HepG2 (cell line): ENCODE measurements around the gene OVCH1. TPM values are rescaled to one million over a fixed set of nuclear protein-coding genes. Genes with fewer than 3 reads are reported as not detected.

Source experiments
- ATAD3A ChIP-seq: sonication (generic); formaldehyde crosslinking; IDR thresholded peaks from 2 replicates; pipeline ENCODE4 v1.4.0; 2020; ENCODE audit warnings: missing genetic modification reagents
- ATF3 ChIP-seq: sonication (generic); formaldehyde crosslinking; IDR thresholded peaks from 2 replicates; pipeline ENCODE4 v1.4.0; 2020; ENCODE audit warnings: missing genetic modification reagents
- CEBPB ChIP-seq: IDR thresholded peaks from 2 replicates; pipeline ENCODE4 v1.6.1; 2011; ENCODE audit warnings: low read depth, low read length, improper control_type of control experiment, borderline replicate concordance
- CSRNP2 ChIP-seq: sonication (generic); formaldehyde crosslinking; conservative IDR thresholded peaks from 2 replicates; pipeline ENCODE4 v1.8.0; 2022; ENCODE audit warnings: low read depth, missing genetic modification reagents
- FLYWCH1 ChIP-seq: sonication (generic); formaldehyde crosslinking; IDR thresholded peaks from 2 replicates; pipeline ENCODE4 v1.8.1; 2023; ENCODE audit warnings: mild to moderate bottlenecking, missing genetic modification reagents
- FOXA1 ChIP-seq, 2 experiments: fragments of 450-650 bp in 1 of 2; sonication (generic) in 1 of 2; formaldehyde crosslinking in 1 of 2; IDR thresholded peaks; 2 replicates each; pipeline versions ENCODE4 v1.4.0 to v1.6.1; 2016 to 2020; ENCODE audit warnings: missing genetic modification reagents in 1 of 2
- FOXJ3 ChIP-seq: sonication (generic); formaldehyde crosslinking; IDR thresholded peaks from 2 replicates; pipeline ENCODE4 v1.4.0; 2020; ENCODE audit warnings: missing genetic modification reagents, mild to moderate bottlenecking, borderline replicate concordance
- HDAC2 ChIP-seq: sonication (generic); formaldehyde crosslinking; IDR thresholded peaks from 2 replicates; pipeline ENCODE4 v1.4.0; 2020; ENCODE audit warnings: missing genetic modification reagents
- HMGXB4 ChIP-seq, 2 experiments: sonication (generic) in 1 of 2; formaldehyde crosslinking in 1 of 2; IDR thresholded peaks; 2 replicates each; pipeline versions ENCODE4 v1.4.0 to v1.6.1; 2018 to 2020; ENCODE audit warnings: missing genetic modification reagents in 2 of 2, borderline replicate concordance in 1 of 2, low read depth in 1 of 2, mild to moderate bottlenecking in 1 of 2, missing biosample characterization in 1 of 2
- HOXA3 ChIP-seq: sonication (generic); formaldehyde crosslinking; IDR thresholded peaks from 2 replicates; pipeline ENCODE4 v1.5.0; 2020; ENCODE audit warnings: missing genetic modification reagents
- KLF16 ChIP-seq, 2 experiments: sonication (generic) in 1 of 2; formaldehyde crosslinking in 1 of 2; IDR thresholded peaks; 2 replicates each; pipeline versions ENCODE4 v1.6.1 to v1.8.0; 2016 to 2023; ENCODE audit warnings: missing genetic modification reagents in 2 of 2, missing compliant biosample characterization in 1 of 2
- MTF2 ChIP-seq: sonication (generic); formaldehyde crosslinking; IDR thresholded peaks from 2 replicates; pipeline ENCODE4 v1.5.0; 2020; ENCODE audit warnings: missing genetic modification reagents, borderline replicate concordance
- PITX1 ChIP-seq: sonication (generic); formaldehyde crosslinking; IDR thresholded peaks from 2 replicates; pipeline ENCODE4 v1.5.1; 2020; ENCODE audit warnings: mild to moderate bottlenecking, missing genetic modification reagents
- SMAD1 ChIP-seq: sonication (generic); formaldehyde crosslinking; IDR thresholded peaks from 2 replicates; pipeline ENCODE4 v1.4.0; 2020; ENCODE audit warnings: missing genetic modification reagents, low read depth, mild to moderate bottlenecking, borderline replicate concordance
- STAT5B ChIP-seq: sonication (generic); formaldehyde crosslinking; IDR thresholded peaks from 2 replicates; pipeline ENCODE4 v1.4.0; 2020; ENCODE audit warnings: missing genetic modification reagents
- TCF7 ChIP-seq: sonication (generic); IDR thresholded peaks from 2 replicates; pipeline ENCODE4 v1.6.1; 2016; ENCODE audit warnings: antibody characterized with exemption, low read depth
- THYN1 ChIP-seq: sonication (generic); formaldehyde crosslinking; IDR thresholded peaks from 2 replicates; pipeline ENCODE4 v1.8.1; 2023; ENCODE audit warnings: low read depth, mild to moderate bottlenecking, moderate library complexity, missing genetic modification reagents, borderline replicate concordance
- YEATS4 ChIP-seq: sonication (generic); formaldehyde crosslinking; IDR thresholded peaks from 2 replicates; pipeline ENCODE4 v1.4.0; 2020; ENCODE audit warnings: missing genetic modification reagents, borderline replicate concordance
- ZKSCAN1 ChIP-seq: fragments of 150-350 bp; IDR thresholded peaks from 2 replicates; pipeline ENCODE4 v1.6.1; 2014; ENCODE audit warnings: low read length
- ZNF20 ChIP-seq: sonication (generic); formaldehyde crosslinking; IDR thresholded peaks from 2 replicates; pipeline ENCODE4 v1.4.0; 2020; ENCODE audit warnings: mild to moderate bottlenecking, moderate library complexity, missing genetic modification reagents
- ZNF256 ChIP-seq: sonication (generic); formaldehyde crosslinking; conservative IDR thresholded peaks from 2 replicates; pipeline ENCODE4 v1.4.0; 2020; ENCODE audit warnings: missing genetic modification reagents
- ZNF672 ChIP-seq: sonication (generic); formaldehyde crosslinking; IDR thresholded peaks from 2 replicates; pipeline ENCODE4 v1.8.1; 2022; ENCODE audit warnings: missing genetic modification reagents
- ZNF720 ChIP-seq: sonication (generic); formaldehyde crosslinking; IDR thresholded peaks from 2 replicates; pipeline ENCODE4 v1.4.0; 2020; ENCODE audit warnings: missing genetic modification reagents
- ZNF770 ChIP-seq: sonication (generic); formaldehyde crosslinking; IDR thresholded peaks from 2 replicates; pipeline ENCODE4 v1.5.0; 2020; ENCODE audit warnings: mild to moderate bottlenecking, missing genetic modification reagents
- polyA plus RNA-seq, 8 experiments: library from polyadenylated mRNA; depleted of rRNA in 3 of 8; stranded (reverse) in 7 of 8; unstranded in 1 of 8; fragments of >200 nt; fragmentation: Illumina TruSeq in 4 of 8; extraction: Trizol in 4 of 8; gene quantifications; 2 replicates each; pipeline versions ENCODE4 v1.2.1 to v1.2.3, GENCODE V29; 2011 to 2016; ENCODE audit warnings: low read depth in 4 of 8, missing spikeins in 1 of 8, mixed read lengths in 1 of 8; ENCODE audit not compliant: insufficient read depth in 1 of 8
- total RNA-seq, 5 experiments: library from RNA; depleted of rRNA; stranded (reverse); fragments of >200 nt; fragmentation: Illumina TruSeq; extraction: Trizol; gene quantifications; 2 replicates each; pipeline ENCODE4 v1.2.3, GENCODE V29; 2016; ENCODE audit warnings: low read depth in 1 of 5

OVCH1 gene
- total and polyA plus RNA-seq, 2 of the 13 experiments (the other 11 are each of a cell fraction or from before 2014, with no cell fraction given), result not detected

GRCh38 chr12:29380536-29381523 lies 116.7 kb downstream of the OVCH1 start, which contains the start of gene ERGIC2 (continued):
- TF ChIP-seq THYN1 (CRISPR knock-in tag), result no peak
- TF ChIP-seq TCF7, result no peak
- no peak for TF ChIP-seq FLYWCH1 (CRISPR knock-in tag)
- 0 out of 2 replicates have a peak, but pooled peaks have one; percentile 40 for TF ChIP-seq YEATS4 (CRISPR knock-in tag)
- TF ChIP-seq ZNF672 (CRISPR knock-in tag), result no peak
- TF ChIP-seq SMAD1 (CRISPR knock-in tag), result no peak
- TF ChIP-seq MTF2, result no peak
- no peak for TF ChIP-seq STAT5B (CRISPR knock-in tag)
- TF ChIP-seq HDAC2 (CRISPR knock-in tag), result 0 out of 2 replicates have a peak, but pooled peaks have one; percentile 29
- TF ChIP-seq HOXA3 (CRISPR knock-in tag), result peak; percentile 61; the same call in 1 of the 2 replicates
- no peak for TF ChIP-seq ZNF256 (CRISPR knock-in tag)
- no peak for TF ChIP-seq ZNF720
- no peak for TF ChIP-seq ATAD3A (CRISPR knock-in tag)
- no peak for TF ChIP-seq ZNF20 (CRISPR knock-in tag)
- no peak for TF ChIP-seq CSRNP2 (CRISPR knock-in tag)
- no peak for TF ChIP-seq ATF3
- TF ChIP-seq KLF16 (CRISPR knock-in tag; IDR thresholded peaks at IDR 0.05), result peak in 1 of 2 experiments; percentile 70; a peak in 2 of 4 replicates
- no peak for TF ChIP-seq PITX1 (CRISPR knock-in tag)
- no peak; the same call in 1 of the 2 replicates for TF ChIP-seq CEBPB
- TF ChIP-seq ZKSCAN1, result no peak
- no peak for TF ChIP-seq FOXJ3 (CRISPR knock-in tag)
- TF ChIP-seq FOXA1 (IDR thresholded peaks at IDR 0.05), result no peak
- no peak for TF ChIP-seq FOXA1 (CRISPR knock-in tag; IDR thresholded peaks at IDR 0.05)
- 0 out of 2 replicates have a peak, but pooled peaks have one; percentile 15 for TF ChIP-seq ZNF770 (CRISPR knock-in tag)
- peak in 1 of 2 experiments; percentile 57; a peak in 1 of 4 replicates for TF ChIP-seq HMGXB4 (CRISPR knock-in tag; IDR thresholded peaks at IDR 0.05; ENCODE audit: borderline replicate concordance in 1 of 2, low read depth in 1 of 2)
